ENCODE measurements around the gene C10orf90. TPM values are rescaled to one million over a fixed set of nuclear protein-coding genes. Genes with fewer than 3 reads are reported as not detected.

C10orf90 gene
- total and polyA plus RNA-seq, 2 of the 8 experiments (the other 6 are each of a cell fraction or from before 2014, with no cell fraction given): 0.21 TPM; not detected in 1

- WGBS, 2 experiments (ENCODE audit: extremely low coverage in 1 of 2, insufficient coverage in 1 of 2, insufficient read length in 1 of 2, insufficient replicate concordance in 2 of 2, low coverage in 1 of 2, low lambda C conversion rate in 2 of 2, missing lambda C conversion rate in 1 of 2): 90% methylated on average over 4 of the region's 4 CpGs; no CpG with 5 or more reads in 1 of the 2 experiments
These were observed 15.3 kb upstream of the C10orf90 start for GRCh38 chr10:126685756-126686155.

More at GRCh38 chr10:126685756-126686155, 15.3 kb upstream of the C10orf90 start:
- no peaks in the 10 kb centered on the region for H3K27me3 ChIP-seq (replicated peaks in 1 of 4; ENCODE audit: control insufficient read depth in 3 of 4, extremely low read depth in 1 of 4, insufficient read depth in 3 of 4, low read length in 3 of 4)
- no peak overlapping the region for H3K9ac ChIP-seq (replicated peaks in 1 of 4; ENCODE audit: extremely low read depth in 1 of 4, low read depth in 3 of 4, low read length in 3 of 4)
- no peak overlapping the region for H3K4me2 ChIP-seq (ENCODE audit: insufficient read depth in 1 of 2, low read depth in 2 of 2, low read length in 2 of 2)
- H3K4ac ChIP-seq (replicated peaks; ENCODE audit: insufficient read length, low read depth, low read length): no peak overlapping the region
- no peaks in the 10 kb centered on the region for H3K79me1 ChIP-seq (ENCODE audit: low read depth, low read length)
- 0 out of 2 replicates have a peak overlapping the region, but pooled peaks have one; percentile 21 for H2BK15ac ChIP-seq (ENCODE audit: low read length)
- H2AFZ ChIP-seq (ENCODE audit: low read length): no peak overlapping the region
- no peak overlapping the region for H3K14ac ChIP-seq (ENCODE audit: insufficient read length)
- H4K91ac ChIP-seq (replicated peaks; ENCODE audit: insufficient read length, low read length): no peak overlapping the region
- H2BK20ac ChIP-seq (ENCODE audit: low read length): no peak overlapping the region
- TF ChIP-seq BCL11A (IDR thresholded peaks at IDR 0.05; ENCODE audit: low read depth in 2 of 2, low read length in 2 of 2) (no peak), HDAC6 (IDR thresholded peaks at IDR 0.05; ENCODE audit: low read depth, low read length) (no peak), SAP30 (IDR thresholded peaks at IDR 0.05; ENCODE audit: insufficient read depth, insufficient replicate concordance, low read length) (no peak), CTCF (IDR thresholded peaks at IDR 0.05; ENCODE audit: control extremely low read depth in 1 of 3, insufficient read depth in 1 of 3, low read depth in 1 of 3, low read length in 3 of 3) (peak in 1 of 3 experiments; percentile 1; a peak in 1 of 4 replicates)
- no peak overlapping the region for H2AK5ac ChIP-seq (ENCODE audit: low read depth, low read length)
- no peaks in the 10 kb centered on the region; the same call in 1 of the 2 replicates for H3K23me2 ChIP-seq (ENCODE audit: low read depth, low read length)
- no peak overlapping the region for H4K8ac ChIP-seq (ENCODE audit: extremely low read depth, insufficient read depth, low read length)
- ChIA-PET POLR2A (ENCODE audit: partially characterized antibody) (no interaction called here), CTCF (ENCODE audit: partially characterized antibody) (no interaction called here)
- no peak overlapping the region for H3K27ac ChIP-seq (ENCODE audit: low read depth, low read length)
- no peak overlapping the region for H2BK5ac ChIP-seq (ENCODE audit: low read depth, low read length)
- no peak overlapping the region for H3K56ac ChIP-seq (replicated peaks; ENCODE audit: insufficient read length, low read depth, low read length)
- peaks cover 0 to 5% (median 3%) of the 10 kb centered on the region in 4 experiments; a peak in 4 of 7 replicates for H3K4me1 ChIP-seq (replicated peaks in 1 of 4; ENCODE audit: control insufficient read depth in 3 of 4, insufficient read depth in 4 of 4, low read length in 3 of 4)
- FAIRE-seq: no peak
- H3K79me2 ChIP-seq (ENCODE audit: control insufficient read depth in 1 of 2, insufficient read depth in 2 of 2, low read length in 2 of 2): no peaks in the 10 kb centered on the region
- DNase-seq (ENCODE audit: low read depth in 1 of 2, low spot score in 2 of 2): no peak
- H3K4me3 ChIP-seq (ENCODE audit: extremely low read depth in 1 of 4, insufficient read depth in 2 of 4, low read depth in 3 of 4, low read length in 4 of 4): no peak overlapping the region
- no peaks in the 10 kb centered on the region for H3K9me3 ChIP-seq (ENCODE audit: insufficient read depth in 2 of 2, low read depth in 1 of 2, low read length in 1 of 2)
- no peaks in the 10 kb centered on the region for H3K36me3 ChIP-seq (ENCODE audit: control insufficient read depth in 2 of 4, insufficient read depth in 4 of 4, low read length in 3 of 4)
- H2BK12ac ChIP-seq (ENCODE audit: low read depth, low read length): no peak overlapping the region
- no peak overlapping the region for H3K23ac ChIP-seq (ENCODE audit: insufficient read length)
- H4K5ac ChIP-seq (ENCODE audit: insufficient read length, low read depth, low read length): no peak overlapping the region
- no peak overlapping the region for H3K18ac ChIP-seq (ENCODE audit: extremely low read depth, low read length)
- H4K20me1 ChIP-seq (replicated peaks in 1 of 2; ENCODE audit: control insufficient read depth in 1 of 2, insufficient read depth in 2 of 2, low read length in 2 of 2): no peaks in the 10 kb centered on the region
- no peak overlapping the region for H2BK120ac ChIP-seq (replicated peaks; ENCODE audit: low read depth, low read length)

Data from H1 (cell line).